ENCODE data around the gene PCDHGB4. TPM values are rescaled to one million over a fixed set of nuclear protein-coding genes. Genes with fewer than 3 reads are reported as not detected.
A peak's percentile ranks its signal among the peaks of the same experiment; 100 is the strongest.

PCDHGB4 gene
- total RNA-seq, 3 donors from 2014 or later, result 0.65 to 5.3 (median 1.2) TPM

DNA sequence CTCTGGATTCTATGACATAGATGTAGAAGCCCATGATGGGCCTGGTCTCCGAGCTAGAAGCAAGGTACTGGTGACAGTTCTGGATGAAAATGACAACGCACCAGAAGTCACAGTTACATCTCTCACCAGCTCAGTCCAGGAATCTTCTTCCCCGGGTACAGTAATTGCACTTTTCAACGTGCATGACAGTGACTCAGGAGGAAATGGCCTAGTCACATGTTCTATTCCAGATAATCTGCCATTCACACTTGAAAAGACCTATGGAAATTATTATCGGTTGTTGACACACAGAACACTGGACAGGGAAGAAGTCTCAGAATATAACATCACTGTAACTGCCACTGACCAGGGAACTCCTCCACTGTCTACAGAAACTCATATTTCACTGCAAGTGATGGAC, 31.4 kb upstream of the PCDHGB4 start:
- H3K36me3 ChIP-seq (ENCODE audit: low read depth), result no peaks in the 10 kb centered on the region
- H3K4me1 ChIP-seq (ENCODE audit: low read depth), result no peaks in the 10 kb centered on the region
- intact Hi-C loops (cut with DNase I, micrococcal nuclease), result no loop called here
- ATAC-seq, result no peak
- H3K4me3 ChIP-seq, result no peak overlapping the region
- TF ChIP-seq, protein P1, sequence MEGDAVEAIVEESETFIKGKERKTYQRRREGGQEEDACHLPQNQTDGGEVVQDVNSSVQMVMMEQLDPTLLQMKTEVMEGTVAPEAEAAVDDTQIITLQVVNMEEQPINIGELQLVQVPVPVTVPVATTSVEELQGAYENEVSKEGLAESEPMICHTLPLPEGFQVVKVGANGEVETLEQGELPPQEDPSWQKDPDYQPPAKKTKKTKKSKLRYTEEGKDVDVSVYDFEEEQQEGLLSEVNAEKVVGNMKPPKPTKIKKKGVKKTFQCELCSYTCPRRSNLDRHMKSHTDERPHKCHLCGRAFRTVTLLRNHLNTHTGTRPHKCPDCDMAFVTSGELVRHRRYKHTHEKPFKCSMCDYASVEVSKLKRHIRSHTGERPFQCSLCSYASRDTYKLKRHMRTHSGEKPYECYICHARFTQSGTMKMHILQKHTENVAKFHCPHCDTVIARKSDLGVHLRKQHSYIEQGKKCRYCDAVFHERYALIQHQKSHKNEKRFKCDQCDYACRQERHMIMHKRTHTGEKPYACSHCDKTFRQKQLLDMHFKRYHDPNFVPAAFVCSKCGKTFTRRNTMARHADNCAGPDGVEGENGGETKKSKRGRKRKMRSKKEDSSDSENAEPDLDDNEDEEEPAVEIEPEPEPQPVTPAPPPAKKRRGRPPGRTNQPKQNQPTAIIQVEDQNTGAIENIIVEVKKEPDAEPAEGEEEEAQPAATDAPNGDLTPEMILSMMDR (IDR thresholded peaks at IDR 0.05), result no peak
- H3K9me3 ChIP-seq, result peaks cover 47% of the 10 kb centered on the region
- DNase-seq, result no peak

DNA sequence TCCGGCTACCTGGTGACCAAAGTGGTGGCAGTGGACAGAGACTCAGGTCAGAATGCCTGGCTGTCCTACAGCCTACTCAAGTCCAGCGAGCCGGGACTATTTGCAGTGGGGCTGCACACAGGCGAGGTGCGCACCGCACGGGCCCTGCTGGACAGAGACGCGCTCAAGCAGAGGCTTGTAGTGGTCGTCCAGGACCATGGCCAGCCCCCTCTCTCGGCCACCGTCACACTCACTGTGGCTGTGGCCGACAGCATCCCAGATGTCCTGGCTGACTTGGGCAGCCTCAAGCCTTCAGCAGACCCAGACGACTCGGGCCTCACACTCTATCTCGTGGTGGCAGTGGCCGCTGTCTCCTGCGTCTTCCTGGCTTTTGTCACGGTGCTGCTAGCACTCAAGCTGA, 30.5 kb upstream of the PCDHGB4 start:
- no peak for DNase-seq
- TF ChIP-seq, protein P1 (IDR thresholded peaks at IDR 0.05), result no peak
- Histone ChIP-seq H3K4me1 (ENCODE audit: low read depth) (no peaks in the 10 kb centered on the region), H3K36me3 (ENCODE audit: low read depth) (no peaks in the 10 kb centered on the region), H3K4me3 (no peak overlapping the region), H3K9me3 (peaks cover 47% of the 10 kb centered on the region)
- no peak for ATAC-seq
- intact Hi-C loops (cut with DNase I, micrococcal nuclease), result no loop called here

DNA sequence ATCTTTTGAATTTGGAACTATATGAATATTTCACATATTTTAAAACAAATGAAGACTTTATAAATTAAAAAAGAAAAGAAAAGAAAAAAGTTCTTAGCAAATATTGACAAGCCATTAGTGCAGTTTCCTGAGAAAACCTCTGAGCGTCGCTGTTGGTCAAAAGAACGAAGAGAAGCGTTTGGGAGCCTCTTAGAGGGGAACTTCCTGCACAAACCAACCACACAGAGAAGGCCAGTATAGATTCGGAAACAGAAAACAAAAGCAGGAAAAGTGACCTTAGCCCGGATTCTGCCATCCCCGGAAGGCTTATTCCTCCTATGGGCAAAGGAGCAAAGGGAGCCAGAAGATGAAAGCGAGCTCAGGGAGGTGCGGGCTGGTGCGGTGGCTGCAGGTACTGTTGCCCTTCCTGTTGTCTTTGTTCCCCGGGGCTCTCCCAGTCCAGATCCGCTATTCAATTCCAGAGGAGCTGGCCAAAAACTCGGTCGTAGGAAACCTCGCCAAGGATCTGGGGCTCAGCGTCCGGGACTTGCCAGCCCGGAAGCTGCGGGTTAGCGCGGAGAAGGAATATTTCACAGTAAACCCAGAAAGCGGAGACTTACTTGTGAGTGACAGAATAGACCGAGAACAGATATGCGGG, 27.6 kb upstream of the PCDHGB4 start, which contains the start of gene PCDHGB2:
Gene PCDHGB2 (plus strand): TSS at position 205 of the 637 bp plus-strand sequence. CDS start 142 bp downstream, at position 347.
- no peaks in the 10 kb centered on the region for H3K36me3 ChIP-seq (ENCODE audit: low read depth)
- intact Hi-C loops (cut with DNase I, micrococcal nuclease), result no loop called here
- ATAC-seq, result peak; percentile 33
- TF ChIP-seq, protein P1 (IDR thresholded peaks at IDR 0.05), result no peak
- H3K9me3 ChIP-seq, result peaks cover 56% of the 10 kb centered on the region
- no peaks in the 10 kb centered on the region for H3K4me1 ChIP-seq (ENCODE audit: low read depth)
- H3K4me3 ChIP-seq, result no peak within 1 kb of the TSS
- no peak for DNase-seq

DNA sequence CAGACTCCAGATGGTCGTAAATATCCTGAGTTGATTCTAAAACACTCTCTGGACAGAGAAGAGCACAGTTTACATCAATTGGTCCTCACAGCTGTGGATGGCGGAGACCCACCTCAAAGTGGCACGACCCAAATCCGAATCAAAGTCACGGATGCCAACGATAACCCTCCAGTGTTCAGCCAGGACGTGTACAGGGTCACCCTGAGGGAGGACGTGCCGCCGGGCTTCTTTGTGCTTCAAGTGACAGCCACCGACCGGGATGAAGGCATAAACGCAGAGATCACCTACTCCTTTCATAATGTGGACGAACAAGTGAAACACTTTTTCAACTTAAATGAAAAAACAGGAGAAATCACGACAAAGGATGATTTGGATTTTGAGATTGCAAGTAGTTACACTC, 26.8 kb upstream of the PCDHGB4 start:
- TF ChIP-seq, protein P1 (IDR thresholded peaks at IDR 0.05), result no peak
- intact Hi-C loops (cut with DNase I, micrococcal nuclease), result no loop called here
- ATAC-seq (no peak), DNase-seq (no peak)
- Histone ChIP-seq H3K4me3 (no peak overlapping the region), H3K9me3 (peaks cover 56% of the 10 kb centered on the region), H3K4me1 (ENCODE audit: low read depth) (no peaks in the 10 kb centered on the region), H3K36me3 (ENCODE audit: low read depth) (no peaks in the 10 kb centered on the region)

DNA sequence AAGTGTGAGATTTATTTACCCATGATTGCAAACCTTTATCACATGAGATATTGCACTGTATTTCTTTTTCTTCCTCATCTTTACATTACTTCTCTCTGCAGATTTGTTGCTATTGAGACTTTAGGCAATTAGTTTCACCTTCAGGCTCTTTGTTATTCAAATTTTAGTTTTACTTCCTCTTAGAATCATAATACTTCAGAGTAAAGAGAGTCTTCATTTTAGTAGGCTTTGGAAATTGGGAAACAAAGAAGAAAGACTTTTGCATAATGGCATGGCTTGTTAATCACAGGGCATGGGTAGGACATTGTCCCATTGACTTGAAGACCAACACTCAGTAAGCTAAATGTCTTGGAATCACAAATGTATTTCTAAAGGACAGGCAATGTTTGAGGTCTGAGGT, 24.8 kb upstream of the PCDHGB4 start:
- intact Hi-C loops (cut with DNase I, micrococcal nuclease), result no loop called here

More for the DNA sequence above, 24.8 kb upstream of the PCDHGB4 start:
- TF ChIP-seq, protein P1 (IDR thresholded peaks at IDR 0.05), result no peak
- H3K9me3 ChIP-seq, result peaks cover 68% of the 10 kb centered on the region
- ATAC-seq, result no peak
- no peaks in the 10 kb centered on the region for H3K36me3 ChIP-seq (ENCODE audit: low read depth)
- H3K4me1 ChIP-seq (ENCODE audit: low read depth), result no peaks in the 10 kb centered on the region
- H3K4me3 ChIP-seq, result no peak overlapping the region
- no peak for DNase-seq
